Thoracic aorta (tissue), 2 donors: ENCODE measurements around the gene SEMA4A. TPM values are rescaled to one million over a fixed set of nuclear protein-coding genes. Genes with fewer than 3 reads are reported as not detected.
A peak's percentile ranks its signal among the peaks of the same experiment; 100 is the strongest.

Experiments used
- ATAC-seq: fragments of 150-250 bp; one replicate; pipeline ENCODE4 v1.8.0; 2017; ENCODE audit warnings: low read depth; ENCODE audit not compliant: insufficient number of reproducible peaks, low FRiP score
- DNase-seq: peaks from one replicate; pipeline ENCODE4 v3.0.0-alpha.2; 2020; ENCODE audit warnings: low spot score
- H3K27ac ChIP-seq, 2 donors: fragments of 200-600 bp; sonication (generic); 1 replicate in 1 of 2; 2 replicates in 1 of 2; pipeline ENCODE4 v1.5.1; 2016; ENCODE audit warnings: mild to moderate bottlenecking in 2 of 2, moderate library complexity in 2 of 2
- H3K27me3 ChIP-seq: fragments of 200-600 bp; sonication (generic); replicated peaks from 2 replicates; pipeline ENCODE4 v1.6.0; 2016; ENCODE audit warnings: mild to moderate bottlenecking; ENCODE audit not compliant: insufficient read depth
- H3K36me3 ChIP-seq: fragments of 200-600 bp; sonication (generic); one replicate; pipeline ENCODE4 v1.5.1; 2016
- H3K4me1 ChIP-seq, 2 donors: fragments of 200-600 bp; sonication (generic); 1 replicate in 1 of 2; 2 replicates in 1 of 2; pipeline versions ENCODE4 v1.5.1 to v1.6.0; 2016; ENCODE audit warnings: low read depth in 2 of 2, mild to moderate bottlenecking in 1 of 2; ENCODE audit not compliant: control insufficient read depth in 1 of 2
- H3K4me3 ChIP-seq: fragments of 200-600 bp; sonication (generic); 2 replicates; pipeline ENCODE4 v1.5.1; 2016; ENCODE audit warnings: mild to moderate bottlenecking
- H3K9me3 ChIP-seq: fragments of 200-600 bp; sonication (generic); 2 replicates; pipeline ENCODE4 v1.5.1; 2016
- total RNA-seq, 2 donors: library from RNA; depleted of rRNA; stranded (reverse); fragments of >200 nt; gene quantifications; one replicate each; pipeline versions ENCODE4 v1.1.0 to v1.2.3, GENCODE V29; 2016
- TF ChIP-seq, protein P1 (sequence below): fragments of 200-600 bp; sonication (generic); IDR thresholded peaks from one replicate; pipeline ENCODE4 v1.5.1; 2019; ENCODE audit warnings: antibody characterized with exemption

SEMA4A gene
- total RNA-seq, 2 donors from 2014 or later, result 12.7 to 15.8 TPM

DNA sequence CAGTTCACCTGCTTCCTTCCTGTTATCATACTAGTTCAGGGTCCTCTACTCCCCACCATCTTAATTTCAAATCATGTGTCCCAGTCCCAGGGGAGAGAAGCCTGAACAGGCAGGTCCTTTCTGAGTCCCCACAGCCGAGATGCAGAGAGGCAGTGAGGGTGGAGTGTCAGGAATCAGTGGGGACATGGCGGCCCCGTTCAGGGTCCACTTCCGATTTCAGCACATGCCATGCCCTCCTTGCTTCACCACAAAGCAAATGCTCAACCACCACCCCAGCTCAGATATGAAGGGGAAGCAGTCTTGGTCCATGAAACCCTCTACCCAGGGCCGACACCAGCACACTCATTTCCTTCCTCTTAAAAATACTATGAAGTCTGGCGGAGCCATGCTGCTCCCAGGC, 5.2 kb upstream of the SEMA4A start:
- no peaks in the 10 kb centered on the region for H3K27me3 ChIP-seq
- H3K36me3 ChIP-seq, result no peaks in the 10 kb centered on the region
- no peaks in the 10 kb centered on the region for H3K9me3 ChIP-seq
- H3K4me3 ChIP-seq, result no peak overlapping the region
- H3K4me1 ChIP-seq, result peaks cover 17 to 30% of the 10 kb centered on the region in 2 donors
- peak overlapping the region in 1 of 2 donors; percentile 3 for H3K27ac ChIP-seq
- DNase-seq (no peak), ATAC-seq (no peak)
- TF ChIP-seq, protein P1, sequence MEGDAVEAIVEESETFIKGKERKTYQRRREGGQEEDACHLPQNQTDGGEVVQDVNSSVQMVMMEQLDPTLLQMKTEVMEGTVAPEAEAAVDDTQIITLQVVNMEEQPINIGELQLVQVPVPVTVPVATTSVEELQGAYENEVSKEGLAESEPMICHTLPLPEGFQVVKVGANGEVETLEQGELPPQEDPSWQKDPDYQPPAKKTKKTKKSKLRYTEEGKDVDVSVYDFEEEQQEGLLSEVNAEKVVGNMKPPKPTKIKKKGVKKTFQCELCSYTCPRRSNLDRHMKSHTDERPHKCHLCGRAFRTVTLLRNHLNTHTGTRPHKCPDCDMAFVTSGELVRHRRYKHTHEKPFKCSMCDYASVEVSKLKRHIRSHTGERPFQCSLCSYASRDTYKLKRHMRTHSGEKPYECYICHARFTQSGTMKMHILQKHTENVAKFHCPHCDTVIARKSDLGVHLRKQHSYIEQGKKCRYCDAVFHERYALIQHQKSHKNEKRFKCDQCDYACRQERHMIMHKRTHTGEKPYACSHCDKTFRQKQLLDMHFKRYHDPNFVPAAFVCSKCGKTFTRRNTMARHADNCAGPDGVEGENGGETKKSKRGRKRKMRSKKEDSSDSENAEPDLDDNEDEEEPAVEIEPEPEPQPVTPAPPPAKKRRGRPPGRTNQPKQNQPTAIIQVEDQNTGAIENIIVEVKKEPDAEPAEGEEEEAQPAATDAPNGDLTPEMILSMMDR, result no peak

DNA sequence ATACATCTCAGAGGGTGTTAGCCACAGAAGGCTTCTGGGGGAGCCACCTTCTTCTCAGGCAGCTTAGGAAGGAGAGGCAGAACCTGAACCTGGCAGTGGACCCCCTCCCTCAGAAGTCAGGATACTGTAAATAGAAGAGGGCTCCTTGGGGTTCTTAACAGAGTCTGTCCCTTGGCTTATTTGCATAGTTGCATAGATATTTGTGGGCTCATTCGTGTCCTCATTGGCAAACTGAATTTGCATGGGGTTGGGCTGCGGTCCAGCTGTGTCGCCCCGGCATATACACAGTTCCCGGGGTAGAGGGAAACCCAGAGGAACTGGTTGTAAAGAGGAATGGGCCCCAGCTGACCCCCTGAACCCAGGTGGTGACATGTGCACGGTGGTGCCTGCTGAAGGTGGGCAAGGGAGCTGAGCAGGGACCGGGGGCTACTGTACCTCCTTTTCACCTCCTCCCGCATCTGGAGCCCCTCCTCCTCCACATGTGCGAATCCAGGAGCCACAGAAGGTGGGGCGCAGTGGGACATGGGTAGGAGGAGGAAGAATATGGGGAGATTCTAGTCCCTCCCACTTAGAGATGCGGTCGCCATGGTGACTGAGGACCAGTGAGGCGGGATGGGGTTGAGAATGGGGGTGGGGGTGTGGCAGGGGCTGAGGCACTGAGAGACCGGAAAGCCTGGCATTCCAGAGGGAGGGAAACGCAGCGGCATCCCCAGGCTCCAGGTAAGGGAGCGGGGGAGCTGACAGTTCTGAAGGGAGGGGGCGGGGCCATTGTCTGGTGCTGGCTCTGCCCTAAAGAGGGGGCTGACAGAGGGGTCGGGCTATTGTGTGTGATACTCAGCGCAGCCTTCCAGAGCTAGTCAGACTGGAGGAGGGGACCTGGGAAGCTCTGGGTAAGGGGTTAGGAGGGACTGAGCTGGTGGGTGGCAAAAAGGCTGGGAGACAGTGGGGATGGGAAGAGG, 3.7 kb upstream of the SEMA4A start:
- H3K4me1 ChIP-seq, result peaks cover 17 to 24% of the 10 kb centered on the region in 2 donors
- no peak overlapping the region for H3K27ac ChIP-seq
- ATAC-seq (no peak), DNase-seq (no peak)
- H3K36me3 ChIP-seq, result no peaks in the 10 kb centered on the region
- H3K4me3 ChIP-seq, result no peak overlapping the region
- H3K27me3 ChIP-seq, result no peaks in the 10 kb centered on the region
- H3K9me3 ChIP-seq, result no peaks in the 10 kb centered on the region
- TF ChIP-seq, protein P1, result no peak

DNA sequence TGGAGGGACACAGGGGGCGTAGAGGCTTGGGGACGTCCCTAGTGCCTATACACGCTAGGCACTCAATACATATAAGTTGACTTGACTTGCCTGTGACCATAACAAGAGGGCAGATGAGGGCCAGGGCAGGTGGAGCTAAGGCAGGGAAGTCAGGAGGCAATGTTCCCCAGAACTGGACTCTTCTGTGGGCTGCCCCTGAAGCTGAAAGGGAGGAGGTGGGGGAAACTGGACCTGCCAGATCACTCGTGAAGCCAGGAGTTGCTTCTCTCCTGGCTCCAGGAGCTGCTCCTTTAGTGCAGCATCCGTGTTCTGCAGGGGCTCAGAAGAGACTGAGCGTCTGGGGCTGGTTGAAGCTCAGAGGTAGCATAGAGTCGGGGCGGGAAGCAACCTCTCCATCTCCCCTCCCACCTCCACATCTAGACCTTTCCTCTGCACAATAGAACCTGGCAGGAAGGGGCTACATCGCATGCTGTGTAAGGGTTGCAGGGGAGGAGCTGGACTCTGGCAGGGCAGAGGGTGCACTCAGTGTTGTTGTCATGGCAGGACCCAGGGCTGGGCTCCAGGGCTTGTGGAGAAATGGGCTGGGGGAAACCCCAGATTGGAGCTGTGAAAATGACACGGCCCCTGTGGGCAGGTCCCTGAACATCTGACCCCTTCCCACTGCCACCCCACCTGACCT, 2.9 kb upstream of the SEMA4A start:
- H3K36me3 ChIP-seq, result no peaks in the 10 kb centered on the region
- TF ChIP-seq, protein P1, result no peak
- H3K4me3 ChIP-seq, result no peak overlapping the region
- ATAC-seq (no peak), DNase-seq (no peak)
- peaks cover 17 to 24% of the 10 kb centered on the region in 2 donors for H3K4me1 ChIP-seq
- H3K27ac ChIP-seq, result no peak overlapping the region
- H3K9me3 ChIP-seq, result no peaks in the 10 kb centered on the region
- H3K27me3 ChIP-seq, result no peaks in the 10 kb centered on the region

DNA sequence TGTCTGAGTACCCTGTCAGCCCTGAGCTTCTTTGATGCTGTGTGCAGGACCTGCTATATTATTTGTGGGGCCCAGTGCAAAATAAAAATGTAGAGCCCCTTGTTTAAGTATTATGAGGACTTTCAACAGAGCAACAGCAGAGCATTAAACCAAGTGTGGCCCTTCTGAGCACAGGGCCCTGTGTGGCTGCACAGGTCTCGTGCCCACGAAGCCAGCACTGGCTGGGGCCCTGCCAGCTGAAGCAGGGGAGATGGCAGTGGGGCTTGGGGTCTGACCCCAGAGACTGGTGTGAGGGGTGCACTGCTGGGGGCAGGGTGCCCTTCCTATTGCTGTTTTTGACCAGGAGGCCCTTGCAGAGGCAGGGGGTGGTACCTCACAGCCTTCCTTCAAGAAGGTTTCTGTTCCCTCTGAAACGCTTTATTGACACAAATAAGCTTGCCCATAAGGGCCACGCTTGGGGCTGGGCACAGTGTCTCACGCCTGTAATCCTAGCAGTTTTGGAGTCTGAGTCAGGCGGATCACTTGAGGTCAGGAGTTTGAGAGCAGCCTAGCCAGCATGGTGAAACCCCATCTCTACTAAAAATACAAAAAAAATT, 2.2 kb upstream of the SEMA4A start:
- ATAC-seq (peak; percentile 23), DNase-seq (no peak)
- peak overlapping the region in 1 of 2 donors; percentile 54 for H3K27ac ChIP-seq
- no peaks in the 10 kb centered on the region for H3K27me3 ChIP-seq
- no peaks in the 10 kb centered on the region for H3K36me3 ChIP-seq
- TF ChIP-seq, protein P1, result no peak
- peaks cover 14 to 18% of the 10 kb centered on the region in 2 donors for H3K4me1 ChIP-seq
- H3K4me3 ChIP-seq, result no peak overlapping the region
- no peaks in the 10 kb centered on the region for H3K9me3 ChIP-seq

DNA sequence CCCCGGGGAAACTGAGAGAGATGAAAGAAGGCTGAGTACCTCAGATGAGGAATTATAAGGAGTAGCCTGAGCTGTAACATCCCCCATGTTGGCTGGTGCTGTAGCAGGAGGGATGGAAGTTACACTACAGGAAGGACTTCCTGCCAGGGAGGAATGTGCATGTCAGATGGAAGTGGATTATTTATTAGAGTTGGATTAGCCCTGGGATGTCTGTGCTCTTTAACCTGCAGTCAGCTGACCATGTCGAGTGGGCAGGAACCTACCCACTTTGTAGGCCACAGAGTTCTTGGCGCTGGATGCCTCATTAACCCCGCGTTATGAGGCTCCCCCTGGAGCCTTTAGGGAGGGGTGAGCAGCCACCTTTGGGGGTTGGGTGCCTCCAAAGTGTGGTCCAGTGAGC, 757 bp upstream of the SEMA4A start:
- ATAC-seq (no peak), DNase-seq (no peak)
- TF ChIP-seq, protein P1, result no peak

More for the DNA sequence above, 757 bp upstream of the SEMA4A start:
- Histone ChIP-seq H3K4me1 (peaks cover 7 to 9% of the 10 kb centered on the region in 2 donors), H3K9me3 (no peaks in the 10 kb centered on the region), H3K4me3 (no peak overlapping the region), H3K27ac (no peak overlapping the region), H3K36me3 (no peaks in the 10 kb centered on the region), H3K27me3 (no peaks in the 10 kb centered on the region)
